ENCODE data around the gene KLHL7.

Gene KLHL7

GRCh38 chr7:23105644-23106056 is at the start of gene KLHL7:
Gene KLHL7 (plus strand): TSS chr7:23105785. CDS start chr7:23106027, 242 bp downstream.
- DNase-seq, result peak; percentile 82

- peak; percentile 47 for DNase-seq
These were observed 47.0 kb upstream of the KLHL7 start for GRCh38 chr7:23058408-23059096.

GRCh38 chr7:23061327-23061726 is 44.3 kb upstream of the KLHL7 start:
- no peak for DNase-seq

- DNase-seq, result no peak
These were observed 43.1 kb upstream of the KLHL7 start for GRCh38 chr7:23062452-23062851.

GRCh38 chr7:23065974-23066373 is 39.6 kb upstream of the KLHL7 start:
- no peak for DNase-seq

- DNase-seq, result no peak
These were observed 38.3 kb upstream of the KLHL7 start for GRCh38 chr7:23067271-23067670.

GRCh38 chr7:23072048-23072447 is 33.5 kb upstream of the KLHL7 start:
- no peak for DNase-seq

- DNase-seq, result no peak
These were observed 32.7 kb upstream of the KLHL7 start for GRCh38 chr7:23072922-23073321.

DNA sequence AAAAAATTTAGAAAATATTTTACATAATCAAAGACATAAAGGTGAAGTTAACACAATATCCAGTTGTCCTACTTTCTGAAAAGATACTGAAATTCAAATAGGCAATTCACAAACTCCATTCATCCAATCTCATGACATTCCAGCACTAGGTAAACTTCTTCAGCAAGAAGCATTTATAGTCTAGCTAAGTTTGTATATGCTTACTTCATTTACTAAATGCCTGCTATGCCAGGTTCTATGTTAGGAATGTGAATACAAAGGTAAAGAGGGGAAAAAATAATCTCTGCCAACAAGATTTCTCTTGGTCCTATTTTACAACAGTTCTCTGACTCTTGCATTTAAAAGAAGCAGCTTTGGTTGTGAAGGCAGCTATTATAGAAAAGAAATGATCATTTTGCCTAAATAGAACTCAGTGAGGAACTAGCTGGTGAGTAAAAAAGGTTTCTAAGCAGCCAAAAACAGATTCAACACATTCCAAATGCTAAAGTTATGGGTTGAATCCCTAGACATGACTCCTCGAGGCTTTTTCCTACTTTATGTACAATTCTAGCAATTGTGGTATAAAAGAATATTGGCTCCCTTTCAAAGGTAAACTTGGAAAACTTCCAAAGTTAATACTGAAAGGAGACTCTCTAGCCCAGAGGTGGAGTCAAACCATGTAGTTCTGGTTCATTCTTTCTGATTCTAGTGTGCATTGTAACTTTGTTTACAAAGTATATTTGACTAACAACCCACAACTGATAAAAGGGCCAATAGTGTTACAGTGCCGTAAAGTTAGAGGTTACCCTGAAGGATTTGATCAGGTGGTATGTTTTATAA is 30.9 kb upstream of the KLHL7 start:
- no peak for DNase-seq

GRCh38 chr7:23075571-23075970 is 30.0 kb upstream of the KLHL7 start:
- DNase-seq, result no peak

- DNase-seq, result no peak
These were observed 28.8 kb upstream of the KLHL7 start for GRCh38 chr7:23076772-23077171.

GRCh38 chr7:23093111-23093510 is 12.5 kb upstream of the KLHL7 start:
- DNase-seq, result no peak

GRCh38 chr7:23093546-23093945 is 12.0 kb upstream of the KLHL7 start:
- DNase-seq, result no peak

GRCh38 chr7:23096518-23097290 is 8.9 kb upstream of the KLHL7 start:
- DNase-seq, result no peak

DNA sequence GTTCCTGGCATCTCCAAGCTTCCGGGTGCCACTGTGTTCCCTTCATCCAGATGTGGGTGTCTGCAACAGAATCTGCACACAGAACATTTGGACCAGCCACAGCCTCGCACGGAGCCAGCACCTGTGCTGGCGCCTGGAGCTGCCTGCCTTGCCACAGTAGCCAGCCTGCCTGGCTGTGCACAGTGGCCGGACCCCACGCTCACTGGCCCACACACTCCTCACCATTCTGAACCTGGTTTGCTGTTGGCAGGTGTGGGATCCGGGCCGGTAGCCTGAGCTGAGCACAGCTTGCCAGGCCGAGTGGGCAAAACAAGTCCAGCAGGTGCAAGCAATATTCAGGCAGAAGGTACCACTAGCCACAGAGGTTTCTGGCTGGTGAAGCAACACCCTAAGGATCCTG is 7.6 kb upstream of the KLHL7 start:
- no peak for DNase-seq

GRCh38 chr7:23098460-23098859 is 7.1 kb upstream of the KLHL7 start:
- DNase-seq, result no peak

GRCh38 chr7:23100697-23101096 is 4.9 kb upstream of the KLHL7 start:
- DNase-seq, result no peak

- no peak for DNase-seq
These were observed 420 bp upstream of the KLHL7 start for GRCh38 chr7:23105086-23105643.

- DNase-seq, result no peak
These were observed 655 bp downstream of the KLHL7 start for GRCh38 chr7:23106057-23106822.

DNA sequence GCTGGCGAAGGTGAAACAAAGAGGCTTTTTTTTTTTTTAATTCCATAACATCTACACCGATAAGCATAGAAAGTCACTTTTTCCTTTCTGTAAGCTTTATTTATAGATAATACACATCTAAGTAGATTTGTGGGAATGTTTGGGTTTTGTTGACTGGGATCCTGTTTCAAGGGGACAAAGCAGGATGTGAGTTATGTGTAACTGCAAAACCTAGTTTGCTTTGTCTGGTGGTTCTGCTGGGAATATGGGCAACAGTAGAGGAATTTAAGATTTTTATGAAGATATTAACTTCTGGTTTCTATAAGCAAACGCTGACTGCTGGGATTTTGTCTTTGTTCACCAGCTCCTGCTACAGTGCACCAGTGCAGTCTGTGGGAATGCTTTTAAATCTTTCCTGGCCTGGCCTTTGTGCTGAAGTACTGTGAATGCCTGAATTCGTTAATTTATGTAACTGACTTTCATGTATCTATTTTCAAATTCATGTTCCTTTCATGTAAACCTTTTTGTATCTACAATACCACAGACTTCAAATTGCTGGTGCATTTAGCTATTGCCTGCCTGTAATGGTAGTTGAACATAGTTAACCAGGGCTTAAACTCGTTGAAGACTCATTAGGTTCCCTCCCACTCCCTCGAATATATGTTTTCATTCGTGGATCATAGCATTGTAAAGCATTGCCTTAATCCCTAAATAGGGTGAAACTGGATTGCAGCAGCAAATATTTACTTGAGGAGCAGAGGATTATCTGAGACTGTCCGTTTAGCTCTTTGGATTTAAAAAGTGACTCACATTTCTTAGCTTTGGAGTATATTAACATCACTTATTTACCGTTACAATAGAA is 1.5 kb downstream of the KLHL7 start:
- no peak for DNase-seq

GRCh38 chr7:23107781-23108180 is 2.2 kb downstream of the KLHL7 start:
- no peak for DNase-seq

- DNase-seq, result no peak
These were observed 3.4 kb downstream of the KLHL7 start for GRCh38 chr7:23108995-23109394.

Data from NCI-H446 treated with DMSO at 0.1 percent for 48 hours (cell line).